ENCODE data around the gene TRIM15. TPM values are rescaled to one million over a fixed set of nuclear protein-coding genes. Genes with fewer than 3 reads are reported as not detected.

Gene TRIM15
- total and polyA plus RNA-seq, 2 of the 4 experiments (the other 2 are of a cell fraction), result not detected

DNA sequence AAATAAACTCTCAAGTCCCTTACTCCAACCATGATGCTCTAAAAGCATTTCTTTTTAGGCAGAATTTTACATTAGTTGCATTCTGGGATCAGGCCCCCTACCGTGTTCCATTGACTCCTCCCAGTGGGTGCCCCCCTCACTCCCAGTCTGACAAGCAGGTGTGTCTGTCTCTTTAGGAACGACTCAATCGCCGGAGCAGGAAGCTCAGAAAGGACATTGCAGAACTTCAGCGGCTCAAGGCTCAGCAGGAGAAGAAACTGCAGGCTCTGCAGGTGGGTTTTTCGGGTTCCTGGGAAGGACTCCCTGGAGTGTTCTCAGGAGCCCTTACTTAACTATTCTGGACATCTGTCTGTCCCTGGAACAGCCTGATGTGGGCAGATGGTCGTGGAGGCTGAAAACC lies 17.5 kb upstream of the TRIM15 start:
- Histone ChIP-seq H4K8ac (ENCODE audit: low read depth in 2 of 2, low read length in 2 of 2) (no peak overlapping the region), H3K14ac (replicated peaks; ENCODE audit: low read depth, low read length) (no peak overlapping the region), H4K91ac (ENCODE audit: insufficient read depth, low read depth, low read length) (no peak overlapping the region), H3K23ac (ENCODE audit: low read depth, low read length) (no peak overlapping the region), H3K4me1 (ENCODE audit: control insufficient read depth, insufficient read depth, low read length) (no peaks in the 10 kb centered on the region), H3K27me3 (ENCODE audit: control insufficient read depth, insufficient read depth, low read length) (peaks cover 36% of the 10 kb centered on the region), H3K4me3 (ENCODE audit: insufficient read depth, low read depth, low read length) (no peak overlapping the region), H2AK9ac (replicated peaks; ENCODE audit: low read depth, low read length, poor library complexity) (no peak overlapping the region), H3K18ac (ENCODE audit: low read depth, low read length) (no peak overlapping the region), H3K36me3 (ENCODE audit: control insufficient read depth, insufficient read depth, low read length) (no peaks in the 10 kb centered on the region), H3K4ac (ENCODE audit: low read depth, low read length) (no peak overlapping the region), H4K20me1 (ENCODE audit: insufficient read depth, low read length) (no peaks in the 10 kb centered on the region), H2AK5ac (ENCODE audit: low read depth, low read length) (no peak overlapping the region), H2AFZ (replicated peaks; ENCODE audit: low read length, poor library complexity) (no peak overlapping the region), H3K9me3 (ENCODE audit: control insufficient read depth, insufficient read depth, low read length) (no peaks in the 10 kb centered on the region), H2BK20ac (ENCODE audit: low read depth, low read length) (no peak overlapping the region), H2BK5ac (ENCODE audit: low read depth, low read length, poor library complexity, severe bottlenecking) (no peak overlapping the region), H3K9me1 (ENCODE audit: insufficient read depth, low read length) (no peaks in the 10 kb centered on the region), H2BK15ac (ENCODE audit: low read depth, low read length) (no peak overlapping the region), H3K9ac (ENCODE audit: low read depth, low read length) (no peak overlapping the region), H2BK120ac (ENCODE audit: low read depth, low read length) (no peak overlapping the region), H3K56ac (ENCODE audit: extremely low read depth, insufficient read depth, low read length) (no peak overlapping the region), H4K5ac (ENCODE audit: low read depth, low read length) (no peak overlapping the region), H3K79me1 (ENCODE audit: low read depth in 1 of 2, low read length in 2 of 2) (no peaks in the 10 kb centered on the region), H3K27ac (ENCODE audit: insufficient read depth, low read length) (no peak overlapping the region), H3K4me2 (ENCODE audit: low read depth, low read length) (no peak overlapping the region)
- 60% methylated on average over 1 of the region's 7 CpGs; no CpG with 5 or more reads in 1 of the 2 experiments for WGBS, 2 experiments (ENCODE audit: extremely low coverage in 2 of 2, insufficient read length in 1 of 2)
- POLR2A ChIA-PET (ENCODE audit: unreplicated experiment), result no interaction called here
- CTCF ChIA-PET, result no interaction called here
- DNase-seq (no peak), ATAC-seq (ENCODE audit: low read depth) (no peak)
- no TSS peak for BruUV-seq (replicated peaks)
- dilution Hi-C loops (cut with HindIII; ENCODE audit: low sequenced_read_pairs, unreplicated experiment), result no loop called here
- intact Hi-C loops (cut with micrococcal nuclease), result no loop called here
- in situ Hi-C loops (cut with MboI; ENCODE audit: low sequenced_read_pairs), result no loop called here
- TF ChIP-seq FOS (IDR thresholded peaks at IDR 0.05; ENCODE audit: low read depth, low read length), result no peak
- no peak for TF ChIP-seq MXI1 (IDR thresholded peaks at IDR 0.05; ENCODE audit: borderline replicate concordance, low read depth, low read length)
- TF ChIP-seq SMC3 (IDR thresholded peaks at IDR 0.05; ENCODE audit: low read depth, low read length), result no peak
- TF ChIP-seq, protein P1, sequence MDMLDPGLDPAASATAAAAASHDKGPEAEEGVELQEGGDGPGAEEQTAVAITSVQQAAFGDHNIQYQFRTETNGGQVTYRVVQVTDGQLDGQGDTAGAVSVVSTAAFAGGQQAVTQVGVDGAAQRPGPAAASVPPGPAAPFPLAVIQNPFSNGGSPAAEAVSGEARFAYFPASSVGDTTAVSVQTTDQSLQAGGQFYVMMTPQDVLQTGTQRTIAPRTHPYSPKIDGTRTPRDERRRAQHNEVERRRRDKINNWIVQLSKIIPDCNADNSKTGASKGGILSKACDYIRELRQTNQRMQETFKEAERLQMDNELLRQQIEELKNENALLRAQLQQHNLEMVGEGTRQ (IDR thresholded peaks at IDR 0.05; ENCODE audit: low read depth, low read length), result no peak
- TF ChIP-seq, protein P2, sequence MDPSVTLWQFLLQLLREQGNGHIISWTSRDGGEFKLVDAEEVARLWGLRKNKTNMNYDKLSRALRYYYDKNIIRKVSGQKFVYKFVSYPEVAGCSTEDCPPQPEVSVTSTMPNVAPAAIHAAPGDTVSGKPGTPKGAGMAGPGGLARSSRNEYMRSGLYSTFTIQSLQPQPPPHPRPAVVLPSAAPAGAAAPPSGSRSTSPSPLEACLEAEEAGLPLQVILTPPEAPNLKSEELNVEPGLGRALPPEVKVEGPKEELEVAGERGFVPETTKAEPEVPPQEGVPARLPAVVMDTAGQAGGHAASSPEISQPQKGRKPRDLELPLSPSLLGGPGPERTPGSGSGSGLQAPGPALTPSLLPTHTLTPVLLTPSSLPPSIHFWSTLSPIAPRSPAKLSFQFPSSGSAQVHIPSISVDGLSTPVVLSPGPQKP (IDR thresholded peaks at IDR 0.05; ENCODE audit: borderline replicate concordance, low read depth, low read length), result no peak
